GM06990 (cell line): ENCODE data around the gene PSMA2.
"Not testable (repeated sequence)": the region's sequence is repeated elsewhere in the genome, so short reads cannot be mapped to it uniquely, and the experiment has no call there.

Experiments used
- DNase-seq: peaks from one replicate; pipeline ENCODE4 v3.0.0-alpha.2; 2011; ENCODE audit not compliant: insufficient read length; ENCODE audit errors: extremely low read depth
- H3K27me3 ChIP-seq: replicated peaks from 2 replicates; pipeline ENCODE4 v1.6.0; 2011; ENCODE audit warnings: low read length; ENCODE audit not compliant: control insufficient read depth, insufficient read depth
- H3K36me3 ChIP-seq: 2 replicates; pipeline ENCODE4 v1.5.1; 2011; ENCODE audit warnings: low read length; ENCODE audit not compliant: control insufficient read depth, insufficient read depth
- H3K4me3 ChIP-seq: replicated peaks from 2 replicates; pipeline ENCODE4 v1.5.1; 2011; ENCODE audit warnings: low read depth, mild to moderate bottlenecking, control low read depth, low read length
- CTCF ChIP-seq: IDR thresholded peaks from 2 replicates; pipeline ENCODE4 v1.5.1; 2011; ENCODE audit warnings: low read length, control low read depth, mild to moderate bottlenecking, inconsistent platforms; ENCODE audit not compliant: insufficient read depth, poor library complexity, severe bottlenecking

Gene PSMA2

DNA sequence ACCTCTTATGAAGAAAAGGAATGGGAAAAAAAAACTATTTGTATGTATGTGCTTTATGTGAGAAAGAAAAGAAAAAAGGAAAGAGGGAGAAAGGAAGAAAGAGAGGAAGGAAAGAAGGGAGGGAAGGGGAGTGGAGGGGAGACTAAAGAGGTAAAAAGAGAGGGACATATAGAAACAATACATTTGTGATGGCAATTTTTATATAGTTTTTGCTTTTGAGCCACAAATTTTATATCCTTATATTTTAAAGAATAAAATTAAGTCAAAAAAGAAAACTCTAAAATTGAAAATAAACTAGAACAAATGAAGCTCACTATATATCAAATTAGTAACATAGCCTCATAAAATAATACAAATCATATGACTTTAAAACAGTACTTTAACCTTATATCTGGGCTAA lies 31.1 kb downstream of the PSMA2 start:
- H3K36me3 ChIP-seq = no peaks in the 10 kb centered on the region
- DNase-seq = no peak
- no peak for TF ChIP-seq CTCF
- no peak overlapping the region for H3K4me3 ChIP-seq
- H3K27me3 ChIP-seq = no peaks in the 10 kb centered on the region

- Histone ChIP-seq H3K36me3 (no peaks in the 10 kb centered on the region), H3K27me3 (no peaks in the 10 kb centered on the region), H3K4me3 (no peak overlapping the region)
- TF ChIP-seq CTCF = no peak
- no peak for DNase-seq
Measured at GRCh38 chr7:42893346-42894240, 38.4 kb downstream of the PSMA2 start.

DNA sequence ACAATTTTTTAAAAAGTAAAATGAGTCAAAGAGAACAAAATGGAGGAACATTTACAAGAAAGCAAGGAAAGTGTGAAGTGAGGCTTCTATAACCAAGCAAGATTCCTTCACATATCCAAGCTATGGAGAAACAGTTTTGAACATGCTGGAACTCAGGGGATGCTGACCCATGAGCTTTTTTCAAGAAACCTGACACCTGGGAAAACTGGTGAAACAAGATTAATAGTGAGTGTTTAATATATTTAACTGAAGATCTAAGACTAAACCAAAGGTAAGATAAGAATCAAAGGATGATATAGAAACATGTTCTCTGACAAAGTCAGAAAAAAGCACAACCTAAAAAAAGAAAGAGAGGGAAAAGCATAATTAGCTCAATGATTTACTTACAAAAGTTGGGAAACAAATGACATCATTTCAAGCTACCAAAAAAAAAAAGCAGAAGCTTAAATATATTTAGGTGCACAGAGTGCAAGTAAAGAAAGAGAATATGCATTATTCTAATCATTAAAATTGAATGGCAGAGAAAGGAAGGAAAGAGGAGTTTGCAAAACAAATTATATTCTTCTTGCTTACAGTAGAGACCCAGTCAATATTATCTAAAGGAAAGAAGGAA lies 45.0 kb downstream of the PSMA2 start:
- no peak for DNase-seq
- H3K4me3 ChIP-seq = no peak overlapping the region

GRCh38 chr7:42886129-42886528 lies 45.8 kb downstream of the PSMA2 start:
- TF ChIP-seq CTCF = peak; percentile 9

More for the DNA sequence above, 45.0 kb downstream of the PSMA2 start:
- Histone ChIP-seq H3K36me3 (no peaks in the 10 kb centered on the region), H3K27me3 (no peaks in the 10 kb centered on the region; the same call in 1 of the 2 replicates)
- no peak for TF ChIP-seq CTCF

DNA sequence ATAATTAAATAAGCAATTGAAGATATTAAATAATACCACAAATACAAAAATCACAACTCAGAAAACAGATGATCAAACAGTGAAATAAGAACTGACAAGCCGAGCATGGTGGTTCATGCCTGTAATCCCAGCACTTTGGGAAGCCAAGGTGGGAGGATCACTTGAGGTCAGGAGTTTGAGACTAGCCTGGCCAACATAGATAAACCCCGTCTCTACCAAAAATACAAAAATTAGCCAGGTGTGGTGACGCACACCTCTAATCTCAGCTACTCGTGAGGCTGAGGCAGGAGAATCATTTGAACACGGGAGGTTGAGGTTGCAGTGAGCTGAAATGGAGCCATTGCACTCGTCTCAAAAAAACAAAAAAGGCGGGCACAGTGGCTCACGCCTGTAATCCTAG lies 46.8 kb downstream of the PSMA2 start:
- H3K36me3 ChIP-seq, H3K4me3 ChIP-seq: not testable (repeated sequence)

More at GRCh38 chr7:42886129-42886528, 45.8 kb downstream of the PSMA2 start:
- DNase-seq = no peak
- no peaks in the 10 kb centered on the region for H3K36me3 ChIP-seq
- no peaks in the 10 kb centered on the region; the same call in 1 of the 2 replicates for H3K27me3 ChIP-seq
- H3K4me3 ChIP-seq = no peak overlapping the region

GRCh38 chr7:42883950-42884349 lies 48.0 kb downstream of the PSMA2 start:
- H3K4me3 ChIP-seq = no peak overlapping the region

More for the DNA sequence above, 46.8 kb downstream of the PSMA2 start:
- DNase-seq, H3K27me3 ChIP-seq: not testable (repeated sequence)

More at GRCh38 chr7:42883950-42884349, 48.0 kb downstream of the PSMA2 start:
- H3K27me3 ChIP-seq = no peaks in the 10 kb centered on the region; the same call in 1 of the 2 replicates
- H3K36me3 ChIP-seq = no peaks in the 10 kb centered on the region
- peak; percentile 8 for DNase-seq
- TF ChIP-seq CTCF = no peak
